Smooth muscle cell (in vitro differentiated cells): ENCODE results near the gene RELB. TPM values are rescaled to one million over a fixed set of nuclear protein-coding genes. Genes with fewer than 3 reads are reported as not detected.

Source experiments
- DNase-seq: peaks from one replicate; lab custom pipeline; 2025; ENCODE audit not compliant: unreplicated experiment; lab: John Stamatoyannopoulos, UW
- H2AFZ ChIP-seq: fragments of 200-600 bp; sonication (generic); 2 replicates; pipeline ENCODE4 v1.6.0; 2016; ENCODE audit warnings: antibody characterized with exemption, low read depth, mild to moderate bottlenecking
- H3F3A ChIP-seq: fragments of 200-600 bp; sonication (generic); 2 replicates; pipeline ENCODE4 v1.6.0; 2017; ENCODE audit warnings: antibody characterized with exemption, low read depth
- H3K27ac ChIP-seq: fragments of 200-600 bp; sonication (generic); 2 replicates; pipeline ENCODE4 v1.5.1; 2016; ENCODE audit warnings: low read depth, mild to moderate bottlenecking
- H3K27me3 ChIP-seq: fragments of 200-600 bp; sonication (generic); 2 replicates; pipeline ENCODE4 v1.6.1; 2016; ENCODE audit warnings: low read depth, mild to moderate bottlenecking
- H3K36me3 ChIP-seq: fragments of 200-600 bp; sonication (generic); 2 replicates; pipeline ENCODE4 v1.5.1; 2016; ENCODE audit warnings: low read depth
- H3K4me1 ChIP-seq: fragments of 200-600 bp; sonication (generic); 2 replicates; pipeline ENCODE4 v1.5.1; 2016; ENCODE audit warnings: low read depth
- H3K4me2 ChIP-seq: fragments of 200-600 bp; sonication (generic); 2 replicates; pipeline ENCODE4 v1.6.0; 2016; ENCODE audit warnings: mild to moderate bottlenecking
- H3K4me3 ChIP-seq: fragments of 200-600 bp; sonication (generic); 2 replicates; pipeline ENCODE4 v1.5.1; 2016; ENCODE audit warnings: mild to moderate bottlenecking
- H3K79me2 ChIP-seq: fragments of 200-600 bp; sonication (generic); 2 replicates; pipeline ENCODE4 v1.6.0; 2016; ENCODE audit warnings: low read depth, mild to moderate bottlenecking
- H3K9ac ChIP-seq: fragments of 200-600 bp; sonication (generic); 2 replicates; pipeline ENCODE4 v1.6.0; 2016; ENCODE audit warnings: low read depth
- H3K9me3 ChIP-seq: fragments of 200-600 bp; sonication (generic); replicated peaks from 2 replicates; pipeline ENCODE4 v1.5.1; 2016; ENCODE audit warnings: low read depth
- H4K20me1 ChIP-seq: fragments of 200-600 bp; sonication (generic); 2 replicates; pipeline ENCODE4 v1.6.0; 2016; ENCODE audit warnings: low read depth
- WGBS: methylation state at CpG from one replicate; pipeline ENCODE4 v1.1.7; 2016; ENCODE audit warnings: low lambda C conversion rate; 5-methylcytosine and 5-hydroxymethylcytosine counted together
- polyA plus RNA-seq: library from polyadenylated mRNA; unstranded; fragments of >200 nt; fragmentation: Nextera tagmentation; extraction: Ambion mirVana; gene quantifications from 2 replicates; pipeline ENCODE4 v1.2.1, GENCODE V29; 2016
- total RNA-seq: library from RNA; depleted of rRNA; stranded (reverse); fragments of >200 nt; gene quantifications from 2 replicates; pipeline ENCODE4 v1.2.3, GENCODE V29; 2014
- TF ChIP-seq, protein P1 (sequence below): fragments of 200-600 bp; sonication (generic); IDR thresholded peaks from 2 replicates; pipeline ENCODE4 v1.5.1; 2017; ENCODE audit warnings: borderline replicate concordance, mild to moderate bottlenecking, antibody characterized with exemption; ENCODE audit not compliant: insufficient read depth, poor library complexity, severe bottlenecking

RELB gene
- total and polyA plus RNA-seq, 2 experiments from 2014 or later: 11.2 to 27.1 TPM

DNA sequence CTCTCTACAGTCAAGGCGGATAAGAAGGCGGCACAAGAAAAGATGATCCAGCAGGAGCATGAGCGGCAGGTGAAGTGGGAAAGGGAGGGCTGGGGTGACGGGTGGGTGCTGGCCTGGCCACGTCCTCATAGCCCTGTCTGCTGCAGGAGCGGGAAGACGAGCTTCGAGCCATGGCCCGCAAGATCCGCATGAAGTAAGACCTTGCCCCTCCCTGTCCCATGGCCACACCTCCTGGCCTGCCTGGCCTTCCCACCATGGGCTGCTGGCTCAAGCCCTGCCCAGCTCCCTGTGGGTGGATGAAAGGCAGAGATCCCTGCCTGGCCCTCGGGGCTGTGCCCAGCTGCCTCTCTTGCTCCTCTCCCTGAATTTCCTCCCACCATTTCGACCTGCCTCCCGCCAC lies 67.8 kb downstream of the RELB start:
- WGBS: 70% methylated on average over 13 of the region's 13 CpGs
- H3K36me3 ChIP-seq: no peaks in the 10 kb centered on the region
- no peak for DNase-seq

DNA sequence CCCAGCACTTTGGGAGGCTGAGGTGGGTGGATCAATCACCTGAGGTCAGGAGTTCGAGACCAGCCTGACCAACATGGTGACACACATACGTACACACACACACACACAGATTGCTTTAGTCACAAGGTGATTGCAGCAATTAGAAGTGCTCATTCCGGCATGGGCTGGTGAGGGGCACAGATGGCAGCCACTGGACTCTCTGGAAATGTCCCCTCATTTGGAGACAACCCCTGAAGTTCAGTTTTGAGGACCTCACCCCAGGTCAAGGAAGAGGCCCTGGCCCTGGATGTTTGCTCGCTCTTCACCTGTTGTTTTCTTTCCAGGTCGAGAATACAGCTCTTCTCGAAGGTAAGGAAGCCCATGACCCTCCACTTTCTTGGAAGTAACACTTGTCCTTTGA lies 69.0 kb downstream of the RELB start:
- DNase-seq: no peak
- Histone ChIP-seq H3F3A (peaks cover 8% of the 10 kb centered on the region), H3K4me3 (no peak overlapping the region), H3K4me2 (no peak overlapping the region), H3K27me3 (no peaks in the 10 kb centered on the region), H3K9me3 (no peaks in the 10 kb centered on the region), H3K4me1 (peaks cover 9% of the 10 kb centered on the region), H3K27ac (no peak overlapping the region), H3K36me3 (no peaks in the 10 kb centered on the region), H3K79me2 (no peaks in the 10 kb centered on the region), H3K9ac (no peak overlapping the region), H2AFZ (no peak overlapping the region), H4K20me1 (peaks cover 6% of the 10 kb centered on the region)
- TF ChIP-seq, protein P1, sequence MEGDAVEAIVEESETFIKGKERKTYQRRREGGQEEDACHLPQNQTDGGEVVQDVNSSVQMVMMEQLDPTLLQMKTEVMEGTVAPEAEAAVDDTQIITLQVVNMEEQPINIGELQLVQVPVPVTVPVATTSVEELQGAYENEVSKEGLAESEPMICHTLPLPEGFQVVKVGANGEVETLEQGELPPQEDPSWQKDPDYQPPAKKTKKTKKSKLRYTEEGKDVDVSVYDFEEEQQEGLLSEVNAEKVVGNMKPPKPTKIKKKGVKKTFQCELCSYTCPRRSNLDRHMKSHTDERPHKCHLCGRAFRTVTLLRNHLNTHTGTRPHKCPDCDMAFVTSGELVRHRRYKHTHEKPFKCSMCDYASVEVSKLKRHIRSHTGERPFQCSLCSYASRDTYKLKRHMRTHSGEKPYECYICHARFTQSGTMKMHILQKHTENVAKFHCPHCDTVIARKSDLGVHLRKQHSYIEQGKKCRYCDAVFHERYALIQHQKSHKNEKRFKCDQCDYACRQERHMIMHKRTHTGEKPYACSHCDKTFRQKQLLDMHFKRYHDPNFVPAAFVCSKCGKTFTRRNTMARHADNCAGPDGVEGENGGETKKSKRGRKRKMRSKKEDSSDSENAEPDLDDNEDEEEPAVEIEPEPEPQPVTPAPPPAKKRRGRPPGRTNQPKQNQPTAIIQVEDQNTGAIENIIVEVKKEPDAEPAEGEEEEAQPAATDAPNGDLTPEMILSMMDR: no peak
- 98% methylated on average over 6 of the region's 6 CpGs for WGBS

More for the DNA sequence above, 67.8 kb downstream of the RELB start:
- H3K9ac ChIP-seq: no peak overlapping the region
- no peaks in the 10 kb centered on the region for H3K27me3 ChIP-seq
- TF ChIP-seq, protein P1: no peak
- H2AFZ ChIP-seq: no peak overlapping the region
- no peaks in the 10 kb centered on the region for H3K9me3 ChIP-seq
- H3K27ac ChIP-seq: no peak overlapping the region
- peaks cover 13% of the 10 kb centered on the region for H4K20me1 ChIP-seq
- H3K79me2 ChIP-seq: no peaks in the 10 kb centered on the region
- H3F3A ChIP-seq: no peaks in the 10 kb centered on the region
- no peak overlapping the region for H3K4me2 ChIP-seq
- no peaks in the 10 kb centered on the region for H3K4me1 ChIP-seq
- H3K4me3 ChIP-seq: no peak overlapping the region

DNA sequence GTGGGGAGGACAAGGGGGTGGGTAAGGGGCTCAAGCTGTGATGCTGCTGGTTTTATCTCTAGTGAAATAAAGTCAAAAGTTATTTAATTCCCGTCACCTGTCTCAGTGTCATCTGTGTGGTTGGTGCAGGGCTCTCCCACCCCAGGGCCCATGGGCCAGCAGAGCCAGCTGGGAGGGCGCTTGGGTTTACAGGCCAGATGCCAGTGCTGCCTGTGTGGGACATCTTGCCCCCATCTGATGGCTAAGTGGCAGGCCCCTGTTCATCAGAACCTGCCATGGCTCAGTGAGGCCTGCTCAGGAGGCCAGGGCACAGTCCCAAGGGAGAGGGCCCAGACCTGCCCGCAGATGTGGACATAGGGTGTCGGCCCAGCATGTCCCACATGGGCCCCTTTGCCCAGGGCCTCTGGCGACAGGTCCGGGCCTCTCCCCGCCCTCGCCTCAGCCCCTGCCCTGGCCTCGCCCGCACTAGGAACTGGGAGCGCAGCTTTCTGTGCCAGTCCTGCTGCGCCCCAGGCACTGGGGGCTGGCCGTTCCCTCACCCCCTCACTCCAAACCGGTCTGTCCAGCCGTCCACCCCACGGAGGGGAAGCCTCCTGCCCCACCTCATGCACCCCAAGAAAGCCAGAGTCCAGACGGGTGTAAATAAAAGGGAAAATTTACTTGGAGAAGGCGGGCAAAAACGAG lies 69.7 kb downstream of the RELB start:
- Histone ChIP-seq H4K20me1 (peaks cover under 1% of the 10 kb centered on the region), H3F3A (peaks cover 8% of the 10 kb centered on the region), H2AFZ (no peak overlapping the region), H3K79me2 (no peaks in the 10 kb centered on the region), H3K9me3 (no peaks in the 10 kb centered on the region), H3K27me3 (no peaks in the 10 kb centered on the region), H3K9ac (no peak overlapping the region), H3K36me3 (no peaks in the 10 kb centered on the region), H3K4me2 (no peak overlapping the region), H3K27ac (no peak overlapping the region), H3K4me1 (peaks cover 13% of the 10 kb centered on the region), H3K4me3 (no peak overlapping the region)
- 98% methylated on average over 19 of the region's 19 CpGs for WGBS
- TF ChIP-seq, protein P1: no peak
- no peak for DNase-seq

DNA sequence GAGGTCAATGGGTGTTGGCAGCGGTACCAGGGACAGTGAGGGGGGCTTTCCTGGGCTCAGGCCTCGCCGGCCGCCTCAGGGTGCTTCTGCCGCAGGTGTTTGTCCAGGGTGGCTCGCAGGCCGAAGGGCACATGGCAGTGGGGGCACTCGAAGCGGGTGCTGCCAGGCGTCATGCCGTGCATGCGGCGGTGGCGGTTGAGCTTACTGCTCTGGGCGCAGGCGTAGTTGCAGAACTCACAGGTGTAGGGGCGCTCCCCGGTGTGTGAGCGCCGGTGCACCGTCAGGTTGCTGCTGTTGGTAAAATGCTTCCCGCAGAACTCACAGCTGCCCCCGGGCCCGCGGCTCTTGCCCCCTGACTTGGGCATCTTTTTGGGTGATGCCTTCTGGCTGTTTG lies 70.3 kb downstream of the RELB start:
- Histone ChIP-seq H3K9ac (no peak overlapping the region), H2AFZ (no peak overlapping the region), H3K4me1 (peaks cover 13% of the 10 kb centered on the region), H3K4me2 (no peak overlapping the region), H3K27ac (no peak overlapping the region), H3K9me3 (no peaks in the 10 kb centered on the region), H4K20me1 (no peaks in the 10 kb centered on the region), H3K4me3 (no peak overlapping the region), H3F3A (peaks cover 9% of the 10 kb centered on the region), H3K36me3 (no peaks in the 10 kb centered on the region), H3K79me2 (no peaks in the 10 kb centered on the region), H3K27me3 (no peaks in the 10 kb centered on the region)
- no peak for DNase-seq
- TF ChIP-seq, protein P1: no peak
- WGBS: 98% methylated on average over 25 of the region's 25 CpGs
